GM21723 (cell line): Measurements from ENCODE around the gene LTBP2.

Experiments
- ATAC-seq: cut with Tn5 transposase; IDR thresholded peaks from one replicate; pipeline ENCODE4 v1.9.1; 2021; ENCODE audit warnings: mild to moderate bottlenecking, moderate library complexity; ENCODE audit not compliant: unreplicated experiment

Gene LTBP2

GRCh38 chr14:74510223-74510931, 101.7 kb downstream of the LTBP2 start:
- ATAC-seq: no peak

GRCh38 chr14:74509587-74510222, 102.3 kb downstream of the LTBP2 start:
- ATAC-seq: no peak

GRCh38 chr14:74508844-74509428, 103.1 kb downstream of the LTBP2 start:
- no peak for ATAC-seq

GRCh38 chr14:74508292-74508731, 103.7 kb downstream of the LTBP2 start:
- no peak for ATAC-seq

- ATAC-seq: no peak
Measured at GRCh38 chr14:74507840-74508239, 104.2 kb downstream of the LTBP2 start.

GRCh38 chr14:74507085-74507484, 105.0 kb downstream of the LTBP2 start:
- no peak for ATAC-seq

GRCh38 chr14:74506411-74506851, 105.6 kb downstream of the LTBP2 start:
- ATAC-seq: no peak

- no peak for ATAC-seq
Measured at GRCh38 chr14:74505831-74506230, 106.2 kb downstream of the LTBP2 start.

- no peak for ATAC-seq
Measured at GRCh38 chr14:74504874-74505720, 106.9 kb downstream of the LTBP2 start.

GRCh38 chr14:74504412-74504811, 107.6 kb downstream of the LTBP2 start:
- ATAC-seq: no peak

- no peak for ATAC-seq
Measured at GRCh38 chr14:74503938-74504335, 108.1 kb downstream of the LTBP2 start.

- ATAC-seq: no peak
Measured at GRCh38 chr14:74503291-74503937, 108.6 kb downstream of the LTBP2 start.

GRCh38 chr14:74502236-74503019, 109.6 kb downstream of the LTBP2 start:
- ATAC-seq: no peak

GRCh38 chr14:74501691-74502090, 110.3 kb downstream of the LTBP2 start:
- no peak for ATAC-seq

- ATAC-seq: no peak
Measured at GRCh38 chr14:74501135-74501614, 110.9 kb downstream of the LTBP2 start.

- ATAC-seq: no peak
Measured at GRCh38 chr14:74500417-74501134, 111.5 kb downstream of the LTBP2 start.

- no peak for ATAC-seq
Measured at GRCh38 chr14:74495356-74495755, 116.7 kb downstream of the LTBP2 start.

- peak; percentile 88 for ATAC-seq
Measured at GRCh38 chr14:74493343-74494261, 118.4 kb downstream of the LTBP2 start, which contains the start of gene ISCA2. Gene ISCA2 (plus strand): TSS chr14:74493765. CDS start chr14:74493775, 10 bp downstream.
